ENCODE results near the gene LDLRAD4. TPM values are rescaled to one million over a fixed set of nuclear protein-coding genes. Genes with fewer than 3 reads are reported as not detected.

The LDLRAD4 gene
- total and polyA plus RNA-seq, 9 of the 15 experiments (the other 6 are each of a cell fraction or from before 2014, with no cell fraction given): 0.01 TPM; not detected in 8

- in situ Hi-C loops (cut with MboI): no loop called here
- no peak for FAIRE-seq
- no TSS peak for BruUV-seq (replicated peaks)
Observed at GRCh38 chr18:13611142-13611600, 392.6 kb downstream of the LDLRAD4 start.

GRCh38 chr18:13611601-13612195, 393.1 kb downstream of the LDLRAD4 start:
- no peak for DNase-seq (ENCODE audit: extremely low read depth in 1 of 4, low spot score in 3 of 4)
- in situ Hi-C loops (cut with MboI) (no loop called here), intact Hi-C loops (cut with micrococcal nuclease) (no loop called here)
- no peak for TF ChIP-seq ZNF445 (CRISPR knock-in tag; IDR thresholded peaks at IDR 0.05; ENCODE audit: low read depth)
- no peak for TF ChIP-seq ARID1B (IDR thresholded peaks at IDR 0.05)
- no peak; the same call in 1 of the 2 replicates for TF ChIP-seq ZNF263 (CRISPR knock-in tag; IDR thresholded peaks at IDR 0.05; ENCODE audit: borderline replicate concordance)
- TF ChIP-seq DNMT1 (IDR thresholded peaks at IDR 0.05): no peak
- TF ChIP-seq PPARD (CRISPR knock-in tag; IDR thresholded peaks at IDR 0.05): no peak
- TF ChIP-seq SNIP1 (IDR thresholded peaks at IDR 0.05; ENCODE audit: low read depth): no peak
- TF ChIP-seq ETS2 (tag; IDR thresholded peaks at IDR 0.05; ENCODE audit: borderline replicate concordance, poor library complexity, severe bottlenecking): no peak
- TF ChIP-seq NELFE (IDR thresholded peaks at IDR 0.05; ENCODE audit: insufficient read depth, insufficient read length): no peak
- TF ChIP-seq ZBTB49 (CRISPR knock-in tag; IDR thresholded peaks at IDR 0.05; ENCODE audit: borderline replicate concordance): no peak
- Histone ChIP-seq H3K36me3 (ENCODE audit: control insufficient read depth, insufficient read depth, low read length) (no peaks in the 10 kb centered on the region), H3K9me3 (replicated peaks; ENCODE audit: control insufficient read depth, insufficient read depth, low read depth, low read length) (no peaks in the 10 kb centered on the region), H4K20me1 (replicated peaks; ENCODE audit: control insufficient read depth, insufficient read depth, low read length) (no peaks in the 10 kb centered on the region), H2AFZ (ENCODE audit: low read depth, low read length) (no peak overlapping the region), H3K4me1 (replicated peaks in 1 of 2; ENCODE audit: control insufficient read depth in 2 of 2, insufficient read depth in 2 of 2, low read length in 2 of 2) (peaks cover 0 to 8% of the 10 kb centered on the region in 2 experiments; a peak in 2 of 5 replicates), H3K4me3 (no peak overlapping the region), H3K27me3 (ENCODE audit: control insufficient read depth in 2 of 2, insufficient read depth in 2 of 2, low read length in 2 of 2) (peaks cover 28 to 51% of the 10 kb centered on the region in 2 experiments), H3K9me1 (ENCODE audit: control insufficient read depth, insufficient read depth, low read length) (no peaks in the 10 kb centered on the region), H3K27ac (ENCODE audit: extremely low read depth, low read depth, low read length) (no peak overlapping the region), H3K9ac (ENCODE audit: insufficient read depth in 1 of 2, low read depth in 2 of 2, low read length in 2 of 2) (no peak overlapping the region; a peak in 1 of 4 replicates), H3K79me2 (ENCODE audit: control insufficient read depth, insufficient read depth, low read length) (no peaks in the 10 kb centered on the region), H3K4me2 (ENCODE audit: insufficient read depth, low read length) (no peak overlapping the region)
- ChIA-PET POLR2A (no interaction called here), CTCF (ENCODE audit: low intra/inter-chr PET ratio) (no interaction called here)
- BruUV-seq (replicated peaks): no TSS peak
- 7% methylated on average over 8 of the region's 24 CpGs for WGBS (ENCODE audit: insufficient coverage, low coverage, missing lambda C conversion rate)
- ATAC-seq: peak; percentile 24
- no peak for FAIRE-seq

More at GRCh38 chr18:13611142-13611600, 392.6 kb downstream of the LDLRAD4 start:
- Histone ChIP-seq H4K20me1 (replicated peaks; ENCODE audit: control insufficient read depth, insufficient read depth, low read length) (no peaks in the 10 kb centered on the region), H3K79me2 (ENCODE audit: control insufficient read depth, insufficient read depth, low read length) (no peaks in the 10 kb centered on the region), H3K9ac (ENCODE audit: insufficient read depth in 1 of 2, low read depth in 2 of 2, low read length in 2 of 2) (no peak overlapping the region), H2AFZ (ENCODE audit: low read depth, low read length) (no peak overlapping the region), H3K4me1 (replicated peaks in 1 of 2; ENCODE audit: control insufficient read depth in 2 of 2, insufficient read depth in 2 of 2, low read length in 2 of 2) (peaks cover 0 to 8% of the 10 kb centered on the region in 2 experiments; a peak in 2 of 5 replicates), H3K27ac (ENCODE audit: extremely low read depth, low read depth, low read length) (no peak overlapping the region), H3K4me3 (no peak overlapping the region), H3K4me2 (ENCODE audit: insufficient read depth, low read length) (no peak overlapping the region), H3K36me3 (ENCODE audit: control insufficient read depth, insufficient read depth, low read length) (no peaks in the 10 kb centered on the region), H3K9me1 (ENCODE audit: control insufficient read depth, insufficient read depth, low read length) (no peaks in the 10 kb centered on the region), H3K27me3 (ENCODE audit: control insufficient read depth in 2 of 2, insufficient read depth in 2 of 2, low read length in 2 of 2) (peaks cover 26 to 46% of the 10 kb centered on the region in 2 experiments), H3K9me3 (replicated peaks; ENCODE audit: control insufficient read depth, insufficient read depth, low read depth, low read length) (no peaks in the 10 kb centered on the region)
- intact Hi-C loops (cut with micrococcal nuclease): no loop called here
- no peak for DNase-seq (ENCODE audit: extremely low read depth in 1 of 4, low spot score in 3 of 4)
- no peak for TF ChIP-seq ZNF140 (CRISPR knock-in tag; IDR thresholded peaks at IDR 0.05)
- POLR2A ChIA-PET: no interaction called here
- WGBS (ENCODE audit: insufficient coverage, low coverage, missing lambda C conversion rate): 0% methylated on average over 14 of the region's 14 CpGs
- no peak for ATAC-seq
- CTCF ChIA-PET (ENCODE audit: low intra/inter-chr PET ratio): no interaction called here

Measured in K562 (cell line).